ENCODE data around the gene KLRB1.
"Not testable (repeated sequence)": the region's sequence is repeated elsewhere in the genome, so short reads cannot be mapped to it uniquely, and the experiment has no call there.

KLRB1 gene

GRCh38 chr12:9619411-9620179 lies 11.9 kb upstream of the KLRB1 start:
- DNase-seq, result no peak

DNA sequence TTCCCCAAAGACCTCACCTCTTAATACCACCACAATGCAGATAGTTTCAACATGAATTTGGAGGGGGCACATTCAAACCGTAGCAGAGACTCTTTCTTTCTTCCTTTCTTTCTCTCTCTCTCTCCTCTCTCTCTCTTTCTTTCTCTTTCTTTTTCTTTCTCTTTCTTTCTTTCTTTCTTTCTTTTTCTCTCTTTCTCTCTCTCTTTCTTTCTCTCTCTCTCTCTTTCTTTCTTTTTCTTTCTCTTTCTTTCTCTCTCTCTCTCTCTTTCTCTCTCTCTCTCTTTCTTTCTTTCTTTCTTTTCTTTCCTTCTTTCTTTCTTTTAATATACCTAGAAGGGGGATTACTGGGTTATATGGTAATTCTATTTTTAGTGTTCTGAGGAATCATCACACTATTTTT lies 11.2 kb upstream of the KLRB1 start:
- DNase-seq, result not testable (repeated sequence)

GRCh38 chr12:9617124-9617523 lies 9.4 kb upstream of the KLRB1 start:
- no peak for DNase-seq

DNA sequence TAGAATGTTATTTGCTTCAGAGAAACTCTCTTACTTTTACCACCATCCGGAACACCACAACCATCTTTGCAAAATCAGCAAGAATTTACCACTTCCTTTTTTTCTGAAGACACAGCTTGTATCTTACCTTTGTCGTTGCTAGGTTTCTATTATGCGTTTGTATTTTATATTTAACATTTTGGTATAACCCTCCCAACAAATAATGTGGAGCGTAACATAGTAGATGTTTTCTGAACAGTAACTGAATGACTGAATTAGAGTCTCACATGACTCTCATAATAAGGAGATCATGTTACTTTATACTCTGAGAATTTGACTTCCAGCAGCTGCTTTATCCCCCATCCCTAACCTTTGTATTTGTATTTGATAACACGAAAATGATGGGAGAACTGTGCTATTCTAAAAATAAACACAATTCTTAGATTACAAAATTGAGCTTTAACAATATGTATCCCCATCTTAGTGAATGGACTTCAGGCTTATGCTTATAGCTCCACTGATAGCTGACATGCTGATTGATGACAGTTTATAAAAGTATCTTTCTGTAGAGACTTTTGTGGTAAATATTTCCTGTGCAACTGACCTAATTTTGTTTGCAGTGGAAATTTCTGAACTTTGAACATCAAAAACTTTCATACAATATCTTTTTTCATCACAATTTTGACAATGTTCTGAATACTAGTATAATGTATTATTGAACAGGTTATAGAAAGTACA lies 7.9 kb upstream of the KLRB1 start:
- no peak for DNase-seq

DNA sequence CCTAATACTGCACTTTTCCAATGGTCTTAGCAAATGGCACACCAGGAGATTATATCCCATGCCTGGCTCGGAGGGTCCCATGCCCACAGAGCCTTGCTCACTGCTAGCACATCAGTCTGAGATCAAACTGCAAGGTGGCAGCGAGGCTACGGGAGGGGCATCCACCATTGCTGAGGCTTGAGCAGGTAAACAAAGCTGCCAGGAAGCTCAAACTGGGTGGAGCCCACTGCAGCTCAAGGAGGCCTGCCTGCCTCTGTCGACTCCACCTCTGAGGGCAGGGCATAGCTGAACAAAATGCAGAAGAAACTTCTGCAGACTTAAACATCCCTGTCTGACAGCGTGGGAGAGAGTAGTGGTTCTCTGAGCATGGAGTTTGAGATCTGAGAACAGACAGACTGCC lies 2.9 kb upstream of the KLRB1 start:
- not testable (repeated sequence) for DNase-seq

DNA sequence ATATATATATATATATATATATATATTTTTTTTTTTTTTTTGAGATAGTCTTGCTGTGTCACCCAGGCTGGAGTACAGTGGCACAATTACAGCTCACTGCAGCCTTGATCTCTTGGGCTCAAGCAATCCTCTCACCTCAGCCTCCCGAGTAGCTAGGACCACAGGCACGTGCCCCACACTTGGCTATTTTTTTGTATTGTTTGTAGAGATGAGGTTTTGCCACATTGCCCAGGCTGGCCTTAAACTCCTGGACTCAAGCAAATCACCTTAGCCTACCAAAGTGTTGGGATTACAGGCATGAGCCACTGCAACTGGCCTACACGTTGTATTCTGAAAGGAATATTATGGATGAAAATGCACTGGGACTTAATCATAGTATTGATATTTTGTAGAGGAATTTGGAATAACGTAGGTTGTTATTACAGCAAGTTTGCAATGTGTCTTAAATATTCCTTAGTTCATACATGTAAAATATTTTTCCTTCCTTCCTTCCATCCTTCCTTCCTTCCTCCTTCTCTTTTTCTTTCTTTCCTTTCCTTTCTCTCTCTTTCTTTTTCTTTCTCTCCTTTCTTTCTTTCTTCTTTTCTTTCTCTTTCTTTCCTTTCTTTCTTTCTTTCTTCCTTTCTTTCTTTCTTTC lies 862 bp downstream of the KLRB1 start:
- no peak for DNase-seq

DNA sequence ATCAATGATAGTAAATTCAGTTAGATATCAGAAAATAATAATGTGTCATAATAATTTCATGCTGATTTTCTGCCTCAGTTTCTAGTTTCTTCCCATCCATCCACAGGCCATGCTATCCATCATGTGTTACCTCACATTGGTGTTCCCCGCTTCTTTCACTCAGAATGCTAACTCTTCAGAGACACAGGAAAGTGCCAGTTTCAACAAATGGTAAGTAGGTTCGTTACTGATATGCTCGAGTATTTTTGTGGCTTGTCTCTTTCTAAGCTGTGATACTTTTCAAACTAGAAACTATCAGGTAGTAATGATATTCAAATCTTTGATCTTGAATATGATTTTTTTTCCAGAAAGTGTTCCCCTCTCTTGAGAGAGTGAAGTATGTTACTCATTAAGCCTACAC lies 1.5 kb downstream of the KLRB1 start:
- no peak for DNase-seq

DNA sequence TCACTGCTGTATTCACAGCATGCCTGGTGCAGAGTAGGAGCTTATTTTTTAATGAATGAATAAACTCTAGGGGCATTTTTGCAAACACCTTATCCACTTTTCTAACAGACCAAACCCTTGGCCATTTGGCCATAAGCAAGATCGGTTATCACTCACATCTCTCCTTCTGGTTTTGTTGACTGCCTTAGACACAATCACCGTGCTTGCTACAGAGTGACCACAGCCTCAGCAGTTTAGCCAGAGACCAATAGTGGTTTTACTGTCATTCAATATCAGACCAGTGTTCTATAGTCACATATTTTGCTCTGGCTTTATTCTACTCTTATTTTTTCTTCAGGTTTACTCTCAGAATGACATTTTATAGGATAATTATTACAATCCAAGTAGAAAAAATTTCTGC lies 2.2 kb downstream of the KLRB1 start:
- DNase-seq, result no peak

GRCh38 chr12:9604287-9604686 lies 3.4 kb downstream of the KLRB1 start:
- DNase-seq, result no peak

DNA sequence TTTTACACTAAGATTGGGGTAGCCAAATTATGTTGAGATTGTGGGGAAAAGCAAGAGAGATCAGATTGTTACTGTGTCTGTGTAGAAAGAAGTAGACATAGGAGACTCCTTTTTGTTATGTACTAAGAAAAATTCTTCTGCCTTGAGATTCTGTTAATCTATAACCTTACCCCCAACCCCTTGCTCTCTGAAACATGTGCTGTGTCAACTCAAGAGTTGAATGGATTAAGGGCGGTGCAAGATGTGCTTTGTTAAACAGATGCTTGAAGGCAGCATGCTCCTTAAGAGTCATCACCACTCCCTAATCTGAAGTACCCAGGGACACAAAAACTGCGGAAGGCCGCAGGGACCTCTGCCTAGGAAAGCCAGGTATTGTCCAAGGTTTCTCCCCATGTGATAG lies 7.3 kb downstream of the KLRB1 start:
- not testable (repeated sequence) for DNase-seq

DNA sequence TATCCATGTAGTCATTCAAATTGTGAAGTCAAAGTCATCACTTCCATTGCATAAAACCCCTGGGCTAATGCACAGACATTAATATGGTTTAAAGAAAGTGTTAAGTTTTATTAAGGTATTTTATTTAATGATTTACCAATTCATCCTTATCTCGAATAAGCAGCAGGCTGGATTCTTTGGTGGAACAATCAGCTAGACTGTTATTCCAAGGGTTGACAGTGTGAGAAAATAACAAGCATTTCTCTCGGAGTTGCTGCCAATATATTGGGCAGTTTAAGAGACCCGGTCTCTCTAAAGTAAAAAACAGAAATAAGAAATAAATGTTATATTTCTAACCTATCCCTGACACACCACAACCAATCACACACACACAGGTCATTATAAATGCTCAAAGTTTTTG lies 9.4 kb downstream of the KLRB1 start:
- no peak for DNase-seq

DNA sequence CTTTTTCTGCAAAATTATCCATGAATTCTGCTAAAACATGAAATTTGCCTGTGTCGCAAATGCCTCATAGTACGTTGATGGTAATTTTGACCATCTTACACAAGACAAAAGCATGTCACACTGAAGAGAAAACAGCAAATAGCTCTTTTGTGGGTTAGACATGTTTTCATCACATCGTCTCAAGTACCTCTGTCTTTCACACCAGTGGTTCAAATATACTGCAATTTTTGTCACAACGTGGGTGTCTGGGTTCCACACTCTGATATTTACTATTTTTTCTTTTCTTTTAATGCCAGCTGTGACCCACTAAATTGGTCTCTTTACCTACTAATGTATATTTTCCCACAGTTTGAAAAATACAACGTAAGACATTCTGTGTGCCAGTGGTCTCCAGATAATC lies 10.4 kb downstream of the KLRB1 start:
- no peak for DNase-seq

DNA sequence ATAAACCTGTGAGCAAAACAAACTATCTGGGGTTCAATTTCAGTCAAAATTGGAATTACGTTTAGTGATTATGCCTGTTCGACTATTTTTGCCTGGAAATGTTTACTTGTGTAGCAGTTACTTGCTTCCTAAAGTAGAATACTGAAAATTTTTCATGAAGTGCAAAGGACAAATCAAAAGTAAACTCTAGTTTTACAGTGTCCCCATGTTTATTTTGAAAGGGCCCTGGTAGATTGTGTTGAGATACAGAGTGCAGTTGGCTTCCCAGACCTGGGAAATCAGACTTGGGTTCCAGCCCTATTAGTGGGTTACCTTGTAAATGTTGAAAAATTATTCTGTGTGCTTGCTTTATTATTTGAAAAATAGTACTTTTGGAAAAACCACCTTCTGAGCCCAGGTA lies 17.3 kb downstream of the KLRB1 start:
- DNase-seq, result no peak

DNA sequence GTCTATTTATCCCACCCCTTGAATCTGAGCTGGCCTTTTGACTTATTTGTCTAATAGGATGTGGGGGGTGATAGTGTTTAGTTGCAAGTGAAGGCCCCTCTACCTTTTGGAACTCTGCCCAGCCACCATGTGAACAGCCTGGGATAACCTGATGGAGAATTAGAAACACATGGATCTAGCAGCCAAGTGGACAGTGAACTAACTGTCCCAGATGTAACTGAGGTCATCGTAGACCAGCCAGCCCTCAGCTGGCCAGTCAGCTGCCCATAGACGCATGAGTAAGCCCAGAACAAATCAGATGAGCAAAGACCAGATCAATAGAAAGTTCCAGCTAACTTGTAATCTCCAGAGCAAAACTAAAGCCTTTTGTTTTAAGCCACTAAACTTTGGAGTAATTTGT lies 19.0 kb downstream of the KLRB1 start:
- DNase-seq, result no peak

DNA sequence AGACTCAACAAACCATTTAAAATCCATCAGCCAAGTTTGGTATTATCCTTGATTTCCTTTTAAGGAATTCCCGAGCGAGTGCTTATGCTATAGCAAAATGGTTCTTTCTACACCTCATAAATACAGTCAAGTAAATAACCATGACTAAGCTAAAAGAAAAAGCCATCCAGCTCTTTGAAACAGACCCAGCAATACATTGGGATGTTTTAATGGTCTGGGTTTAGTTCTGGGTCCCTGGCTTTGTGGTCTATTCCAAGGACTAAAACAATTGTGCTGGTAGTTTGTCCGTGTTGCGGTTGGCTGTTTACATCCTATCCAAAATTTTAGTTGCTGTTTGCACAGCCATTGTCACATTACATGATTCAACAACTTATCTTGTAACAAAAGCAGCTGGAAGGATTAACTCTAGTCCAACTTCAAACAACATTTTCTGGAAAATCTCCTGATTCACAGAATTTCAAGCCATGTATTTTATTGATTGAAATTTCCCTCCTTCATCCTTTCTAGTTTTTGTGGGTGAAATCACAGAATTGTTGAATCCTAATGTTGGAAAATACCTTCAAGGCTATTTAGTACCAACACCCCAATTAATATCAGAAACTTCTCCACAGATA lies 19.6 kb downstream of the KLRB1 start:
- DNase-seq, result no peak

- DNase-seq, result not testable (repeated sequence)
These were observed 30.0 kb downstream of the KLRB1 start for GRCh38 chr12:9577729-9578128.

- DNase-seq, result not testable (repeated sequence)
These were observed 40.6 kb downstream of the KLRB1 start for GRCh38 chr12:9567151-9567550.

DNA sequence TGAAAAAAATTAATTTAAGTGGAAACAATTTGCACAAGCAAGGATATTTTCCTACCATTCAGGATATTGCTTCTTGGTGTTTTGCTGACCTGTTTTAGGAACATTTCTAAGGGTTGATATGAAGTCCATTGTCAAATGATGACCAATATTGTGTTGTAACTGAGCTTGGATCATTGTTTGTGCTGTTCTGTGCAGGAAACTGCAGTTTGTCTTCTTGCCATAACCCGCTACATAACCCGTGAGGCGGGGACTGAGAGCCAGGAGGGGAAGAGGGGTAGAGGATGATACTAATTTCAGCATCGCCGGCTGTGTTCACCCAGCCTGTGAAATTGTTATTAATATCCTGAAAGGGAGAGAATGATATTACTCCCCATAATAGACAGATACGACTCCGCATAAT lies 41.6 kb downstream of the KLRB1 start:
- not testable (repeated sequence) for DNase-seq

GRCh38 chr12:9564418-9564817 lies 43.3 kb downstream of the KLRB1 start:
- not testable (repeated sequence) for DNase-seq

DNA sequence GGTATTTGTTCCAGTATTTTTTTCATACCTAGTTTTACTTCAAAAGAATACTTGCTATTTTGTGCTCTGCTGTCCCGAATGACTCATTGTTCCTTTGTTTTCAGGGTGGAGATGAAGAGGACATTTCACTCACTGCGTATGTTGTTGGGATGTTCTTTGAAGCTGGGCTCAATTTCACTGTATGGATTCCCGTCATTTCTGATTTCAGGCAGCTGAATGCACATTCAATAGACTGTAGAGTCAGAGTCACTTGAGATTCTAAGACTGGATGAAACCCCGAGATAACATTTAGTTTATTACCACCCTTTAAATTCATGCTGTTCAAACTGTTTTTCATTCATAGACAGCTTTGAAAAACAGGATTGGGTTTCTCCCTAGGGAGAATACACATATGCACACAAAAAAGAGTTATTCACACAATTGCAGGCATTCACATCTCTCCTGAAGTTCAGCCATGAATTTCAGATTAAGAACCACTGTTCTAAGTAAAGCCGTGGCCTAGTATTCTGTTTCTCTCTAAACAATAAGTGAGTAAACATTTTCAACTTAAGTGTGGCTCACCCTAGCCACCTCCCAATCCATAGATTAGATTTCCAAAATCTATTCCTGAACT lies 44.8 kb downstream of the KLRB1 start:
- not testable (repeated sequence) for DNase-seq

DNA sequence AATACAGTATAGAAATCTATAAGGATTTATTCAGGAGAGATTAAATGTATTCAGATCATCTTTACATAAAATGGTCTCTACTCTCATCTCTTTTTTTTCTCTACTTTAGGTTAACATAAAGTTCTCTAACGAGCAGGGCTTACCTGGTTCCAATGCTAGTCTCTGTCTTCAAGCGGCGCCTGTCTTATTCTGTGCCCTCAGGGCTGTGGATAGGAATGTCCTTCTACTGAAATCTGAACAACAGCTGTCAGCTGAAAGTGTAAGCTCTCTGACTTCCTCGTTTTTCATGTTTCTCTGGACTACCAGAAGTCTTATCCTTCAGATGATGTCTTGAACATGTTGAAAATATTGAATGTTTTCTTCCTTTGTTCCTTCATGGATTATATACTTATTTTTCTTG lies 62.2 kb downstream of the KLRB1 start:
- DNase-seq, result not testable (repeated sequence)
